PC-9 (cell line): ENCODE data around the gene BTN3A1. TPM values are rescaled to one million over a fixed set of nuclear protein-coding genes. Genes with fewer than 3 reads are reported as not detected.
"Not testable (repeated sequence)": the region's sequence is repeated elsewhere in the genome, so short reads cannot be mapped to it uniquely, and the experiment has no call there.

Experiments used
- BruUV-seq: library from RNA; stranded (reverse); fragments of 400-500 nt; replicated peaks from 2 replicates; lab custom pipeline; 2021; lab: Mats Ljungman, UMichigan
- CTCF ChIA-PET: fragments of 300-600 bp; sonication (Branson Sonifier 250); formaldehyde crosslinking; loops from one replicate; lab custom pipeline; 2022; ENCODE audit warnings: antibody characterized with exemption; lab: Charles Lee
- POLR2A ChIA-PET: fragments of 300-600 bp; sonication (Branson Sonifier 250); formaldehyde crosslinking; loops from one replicate; lab custom pipeline; 2022; ENCODE audit warnings: antibody characterized with exemption; ENCODE audit not compliant: unreplicated experiment; lab: Charles Lee
- DNase-seq, 2 experiments: peaks; one replicate each; pipeline versions ENCODE4 v3.0.0 to v3.0.0-alpha.2; 2015 to 2022; ENCODE audit warnings: mixed read lengths in 1 of 2
- H2AFZ ChIP-seq: fragments of 200-600 bp; sonication (generic); 2 replicates; pipeline ENCODE4 v1.8.1; 2017; ENCODE audit warnings: antibody characterized with exemption
- H3F3A ChIP-seq: fragments of 200-600 bp; sonication (generic); 2 replicates; pipeline ENCODE4 v1.8.1; 2017; ENCODE audit warnings: antibody characterized with exemption, mild to moderate bottlenecking, low read depth; ENCODE audit not compliant: insufficient read depth
- H3K27ac ChIP-seq: fragments of 200-600 bp; sonication (generic); 2 replicates; pipeline ENCODE4 v1.6.1; 2016; ENCODE audit warnings: mixed run types
- H3K27me3 ChIP-seq: fragments of 200-600 bp; sonication (generic); 2 replicates; pipeline ENCODE4 v1.6.1; 2016; ENCODE audit warnings: low read depth, mixed run types; ENCODE audit not compliant: insufficient read depth
- H3K36me3 ChIP-seq: fragments of 200-600 bp; sonication (generic); 2 replicates; pipeline ENCODE4 v1.6.1; 2016; ENCODE audit warnings: low read depth, mixed run types
- H3K4me1 ChIP-seq: fragments of 200-600 bp; sonication (generic); replicated peaks from 2 replicates; pipeline ENCODE4 v1.6.1; 2016; ENCODE audit warnings: mixed run types; ENCODE audit not compliant: insufficient read depth
- H3K4me2 ChIP-seq: fragments of 200-600 bp; sonication (generic); 2 replicates; pipeline ENCODE4 v1.6.1; 2017; ENCODE audit warnings: mixed run types
- H3K4me3 ChIP-seq: fragments of 200-600 bp; sonication (generic); 2 replicates; pipeline ENCODE4 v1.6.1; 2016; ENCODE audit warnings: mixed run types
- H3K79me2 ChIP-seq: fragments of 200-600 bp; sonication (generic); 2 replicates; pipeline ENCODE4 v1.6.1; 2017; ENCODE audit warnings: low read depth, mixed run types
- H3K9me2 ChIP-seq: fragments of 200-600 bp; sonication (generic); 2 replicates; pipeline ENCODE4 v1.8.1; 2017; ENCODE audit warnings: mild to moderate bottlenecking; ENCODE audit not compliant: insufficient read depth
- H3K9me3 ChIP-seq: fragments of 200-600 bp; sonication (generic); 2 replicates; pipeline ENCODE4 v1.8.1; 2016; ENCODE audit warnings: low read depth; ENCODE audit not compliant: insufficient read depth
- H4K20me1 ChIP-seq: fragments of 200-600 bp; sonication (generic); 2 replicates; pipeline ENCODE4 v1.8.1; 2017; ENCODE audit not compliant: insufficient read depth
- CTCF ChIP-seq: fragments of 200-600 bp; sonication (generic); conservative IDR thresholded peaks from 2 replicates; pipeline ENCODE4 v1.6.1; 2017; ENCODE audit warnings: mixed run types, antibody characterized with exemption, mild to moderate bottlenecking, moderate library complexity
- EZH2 ChIP-seq: fragments of 200-600 bp; sonication (generic); IDR thresholded peaks from 2 replicates; pipeline ENCODE4 v1.8.0; 2017; ENCODE audit warnings: antibody characterized with exemption, low read depth
- intact Hi-C: fragments of 100-400 bp; cut with micrococcal nuclease; formaldehyde crosslinking; loops from one replicate; pipeline ENCODE4 v1.10.0; 2022; ENCODE audit not compliant: unreplicated experiment
- total RNA-seq: library from RNA; stranded (reverse); gene quantifications from 2 replicates; pipeline ENCODE4 v1.2.3, GENCODE V29; 2021

The BTN3A1 gene
- total RNA-seq, 1 experiment from 2014 or later: 28.3 TPM

- CTCF ChIA-PET: no interaction called here
Measured at GRCh38 chr6:26457264-26457805, 55.3 kb downstream of the BTN3A1 start.

GRCh38 chr6:26457806-26458688 lies 56.0 kb downstream of the BTN3A1 start, which contains the start of gene BTN2A1:
Gene BTN2A1 (plus strand): TSS chr6:26457955. CDS start chr6:26458637, 682 bp downstream.
- ChIA-PET POLR2A (no interaction called here), CTCF (no interaction called here)
- Histone ChIP-seq H3K4me2 (peak within 1 kb of the TSS; percentile 67), H3K36me3 (peaks cover 15% of the 10 kb centered on the region), H3K27ac (peak within 1 kb of the TSS; percentile 70), H3K4me1 (peaks cover 6% of the 10 kb centered on the region), H4K20me1 (no peaks in the 10 kb centered on the region), H3K9me2 (no peaks in the 10 kb centered on the region), H3F3A (no peaks in the 10 kb centered on the region), H2AFZ (peak within 1 kb of the TSS; percentile 99), H3K4me3 (peak within 1 kb of the TSS; percentile 72), H3K9me3 (no peaks in the 10 kb centered on the region), H3K79me2 (peaks cover 30% of the 10 kb centered on the region), H3K27me3 (no peaks in the 10 kb centered on the region)
- intact Hi-C loops: loop anchor here (1.0 to 10.0 kb wide), 2 partner anchors 18 to 113 kb away; partner anchors contain the start of gene BTN3A3
- TF ChIP-seq CTCF (no peak), EZH2 (no peak)
- BruUV-seq: TSS peak; percentile 26
- DNase-seq: peak; percentile 71 to 85

More at GRCh38 chr6:26457264-26457805, 55.3 kb downstream of the BTN3A1 start:
- POLR2A ChIA-PET: no interaction called here
- DNase-seq: no peak
- Histone ChIP-seq H3K4me1 (peaks cover 6% of the 10 kb centered on the region), H4K20me1 (no peaks in the 10 kb centered on the region), H3K9me3 (no peaks in the 10 kb centered on the region), H3K4me3 (peak overlapping the region; percentile 72; the same call in 1 of the 2 replicates), H3K4me2 (peak overlapping the region; percentile 67), H3K79me2 (peaks cover 30% of the 10 kb centered on the region), H3K27me3 (no peaks in the 10 kb centered on the region), H2AFZ (peak overlapping the region; percentile 99), H3K27ac (peak overlapping the region; percentile 43; the same call in 1 of the 2 replicates), H3K36me3 (peaks cover 14% of the 10 kb centered on the region; the same call in 1 of the 2 replicates), H3F3A (no peaks in the 10 kb centered on the region), H3K9me2 (no peaks in the 10 kb centered on the region)
- TF ChIP-seq CTCF: no peak
- no peak for TF ChIP-seq EZH2
- intact Hi-C loops: loop anchor here (1.0 to 10.0 kb wide), 2 partner anchors 17 to 113 kb away; partner anchors contain the start of gene BTN3A3
- BruUV-seq: no TSS peak

GRCh38 chr6:26459023-26459810 lies 57.1 kb downstream of the BTN3A1 start:
- ChIA-PET POLR2A (no interaction called here), CTCF (no interaction called here)
- intact Hi-C loops: loop anchor here (10.0 kb wide), 1 partner anchor 114 kb away; no protein-coding TSS in a partner anchor
- Histone ChIP-seq H3K9me3 (no peaks in the 10 kb centered on the region), H3K79me2 (peaks cover 30% of the 10 kb centered on the region), H3K4me2 (peak overlapping the region; percentile 67), H4K20me1 (no peaks in the 10 kb centered on the region), H3K9me2 (no peaks in the 10 kb centered on the region), H3K4me1 (peaks cover 6% of the 10 kb centered on the region), H3K36me3 (peaks cover 22% of the 10 kb centered on the region), H3K4me3 (no peak overlapping the region), H3K27me3 (no peaks in the 10 kb centered on the region), H3K27ac (no peak overlapping the region), H3F3A (no peaks in the 10 kb centered on the region), H2AFZ (no peak overlapping the region)
- no peak for DNase-seq
- TF ChIP-seq EZH2 (no peak), CTCF (no peak)
- BruUV-seq: no TSS peak

- H3K4me2 ChIP-seq, H3K27ac ChIP-seq, H3K9me3 ChIP-seq, BruUV-seq, CTCF ChIA-PET, DNase-seq, H3K27me3 ChIP-seq, H3K9me2 ChIP-seq, H3K4me3 ChIP-seq, POLR2A ChIA-PET, H3K4me1 ChIP-seq, H3F3A ChIP-seq, intact Hi-C loops, H2AFZ ChIP-seq, H4K20me1 ChIP-seq: not testable (repeated sequence)
- H3K36me3 ChIP-seq: peaks cover 33% of the 10 kb centered on the region
- peaks cover 30% of the 10 kb centered on the region for H3K79me2 ChIP-seq
Measured at GRCh38 chr6:26461353-26461752, 59.3 kb downstream of the BTN3A1 start.
